Mucosa of descending colon (tissue), 3 donors: Measurements from ENCODE around the gene CSTA. TPM values are rescaled to one million over a fixed set of nuclear protein-coding genes. Genes with fewer than 3 reads are reported as not detected.

Source experiments
- ATAC-seq: fragments of 200-7000 bp; cut with Tn5 transposase; one replicate; pipeline ENCODE4 v1.9.1; 2020; ENCODE audit warnings: mild to moderate bottlenecking, moderate library complexity
- DNase-seq, 3 donors: peaks; one replicate each; pipeline ENCODE4 v3.0.0-alpha.2; 2020
- H3K36me3 ChIP-seq: fragments of 200-600 bp; one replicate; pipeline ENCODE4 v1.8.0; 2021; ENCODE audit warnings: low read depth, mild to moderate bottlenecking
- H3K4me1 ChIP-seq: fragments of 200-600 bp; one replicate; pipeline ENCODE4 v1.8.0; 2021; ENCODE audit warnings: low read depth, mild to moderate bottlenecking
- H3K4me3 ChIP-seq: fragments of 200-600 bp; one replicate; pipeline ENCODE4 v1.8.0; 2021; ENCODE audit warnings: mild to moderate bottlenecking
- H3K9me3 ChIP-seq: fragments of 200-600 bp; one replicate; pipeline ENCODE4 v1.8.0; 2021; ENCODE audit warnings: mild to moderate bottlenecking
- CTCF ChIP-seq: fragments of 200-600 bp; IDR thresholded peaks from one replicate; pipeline ENCODE4 v1.8.0; 2022; ENCODE audit warnings: antibody characterized with exemption, mild to moderate bottlenecking
- intact Hi-C, 2 donors: fragments of 100-400 bp; cut with DNase I in 1 of 2; cut with micrococcal nuclease in 1 of 2; formaldehyde crosslinking; loops; one replicate each; pipeline versions ENCODE4 v1.11.0 to v1.11.1; 2022; cut with DNase I, micrococcal nuclease
- total RNA-seq, 3 donors: library from RNA; stranded (reverse); fragmentation: NEBNext Ultra II Directional in 2 of 3; extraction: Animal tissue kit (Norgen Biotek cat#: 25700) in 2 of 3; gene quantifications; one replicate each; pipeline versions ENCODE4 v1.2.1 to v1.2.4, GENCODE V29; 2021 to 2023
- donor health status: DM: no; HTN: no; CAD: no; lungs with moderate emphysema.
- donor health status: DM: no; HTN: no; CAD: no.
- donor health status: DM: no; HTN: yes; CAD: no.

CSTA gene
- total RNA-seq, 3 donors from 2014 or later: 0.96 to 1.8 (median 1.5) TPM

- ATAC-seq: peak; percentile 62
Observed at GRCh38 chr3:122295266-122296062, 29.6 kb upstream of the CSTA start.

GRCh38 chr3:122298239-122298638 lies 26.8 kb upstream of the CSTA start:
- Histone ChIP-seq H3K4me1 (no peaks in the 10 kb centered on the region), H3K36me3 (no peaks in the 10 kb centered on the region), H3K4me3 (no peak overlapping the region), H3K9me3 (no peaks in the 10 kb centered on the region)
- intact Hi-C loops: no loop called here
- ATAC-seq: no peak
- TF ChIP-seq CTCF: no peak
- no peak for DNase-seq

More at GRCh38 chr3:122295266-122296062, 29.6 kb upstream of the CSTA start:
- Histone ChIP-seq H3K36me3 (no peaks in the 10 kb centered on the region), H3K4me1 (no peaks in the 10 kb centered on the region), H3K4me3 (no peak overlapping the region), H3K9me3 (no peaks in the 10 kb centered on the region)
- DNase-seq: no peak
- intact Hi-C loops: no loop called here
- no peak for TF ChIP-seq CTCF

GRCh38 chr3:122299215-122299614 lies 25.8 kb upstream of the CSTA start:
- Histone ChIP-seq H3K4me1 (no peaks in the 10 kb centered on the region), H3K4me3 (no peak overlapping the region), H3K36me3 (no peaks in the 10 kb centered on the region), H3K9me3 (no peaks in the 10 kb centered on the region)
- no peak for DNase-seq
- no peak for TF ChIP-seq CTCF
- intact Hi-C loops: no loop called here
- ATAC-seq: no peak

GRCh38 chr3:122299872-122300460 lies 25.1 kb upstream of the CSTA start:
- peak in 1 of 3 donors; percentile 67 for DNase-seq

GRCh38 chr3:122301063-122301462 lies 24.0 kb upstream of the CSTA start:
- Histone ChIP-seq H3K36me3 (no peaks in the 10 kb centered on the region), H3K4me1 (peaks cover 6% of the 10 kb centered on the region), H3K9me3 (no peaks in the 10 kb centered on the region), H3K4me3 (no peak overlapping the region)
- TF ChIP-seq CTCF: no peak
- intact Hi-C loops: no loop called here
- no peak for ATAC-seq
- no peak for DNase-seq

More at GRCh38 chr3:122299872-122300460, 25.1 kb upstream of the CSTA start:
- Histone ChIP-seq H3K9me3 (no peaks in the 10 kb centered on the region), H3K4me1 (no peaks in the 10 kb centered on the region), H3K36me3 (no peaks in the 10 kb centered on the region), H3K4me3 (no peak overlapping the region)
- ATAC-seq: no peak
- intact Hi-C loops: no loop called here
- TF ChIP-seq CTCF: peak; percentile 51
